Measurements from ENCODE around the gene BLID. TPM values are rescaled to one million over a fixed set of nuclear protein-coding genes. Genes with fewer than 3 reads are reported as not detected.

Gene BLID
- total and polyA plus RNA-seq, 2 donors from 2014 or later: not detected

GRCh38 chr11:122075016-122075415 is 41.0 kb downstream of the BLID start:
- Histone ChIP-seq H3K27ac (ENCODE audit: low read depth in 2 of 2, low read length in 2 of 2) (no peak overlapping the region), H3K9ac (ENCODE audit: low read length in 3 of 3) (no peak overlapping the region), H3K4me3 (ENCODE audit: low read length in 3 of 3) (no peak overlapping the region), H3K9me3 (ENCODE audit: control insufficient read depth in 2 of 3, insufficient read depth in 1 of 3, low read length in 3 of 3) (no peaks in the 10 kb centered on the region), H3K27me3 (ENCODE audit: control insufficient read depth, insufficient read depth, low read length) (no peaks in the 10 kb centered on the region), H3K4me1 (ENCODE audit: control insufficient read depth in 2 of 3, insufficient read depth in 2 of 3, low read depth in 1 of 3, low read length in 3 of 3) (no peaks in the 10 kb centered on the region), H3K36me3 (ENCODE audit: control insufficient read depth in 2 of 3, insufficient read depth in 3 of 3, low read length in 3 of 3) (no peaks in the 10 kb centered on the region)
- no peak for FAIRE-seq
- TF ChIP-seq CTCF (IDR thresholded peaks at IDR 0.05; ENCODE audit: borderline replicate concordance, extremely low read depth, insufficient read depth): no peak
- intact Hi-C loops (cut with DNase I): no loop called here
- DNase-seq: no peak

GRCh38 chr11:122074022-122074421 is 42.0 kb downstream of the BLID start:
- FAIRE-seq (no peak), DNase-seq (no peak)
- Histone ChIP-seq H3K4me1 (ENCODE audit: control insufficient read depth in 2 of 3, insufficient read depth in 2 of 3, low read depth in 1 of 3, low read length in 3 of 3) (no peaks in the 10 kb centered on the region), H3K4me3 (ENCODE audit: low read length in 3 of 3) (no peak overlapping the region), H3K9me3 (ENCODE audit: control insufficient read depth in 2 of 3, insufficient read depth in 1 of 3, low read length in 3 of 3) (no peaks in the 10 kb centered on the region), H3K36me3 (ENCODE audit: control insufficient read depth in 2 of 3, insufficient read depth in 3 of 3, low read length in 3 of 3) (no peaks in the 10 kb centered on the region), H3K27me3 (ENCODE audit: control insufficient read depth, insufficient read depth, low read length) (no peaks in the 10 kb centered on the region), H3K27ac (ENCODE audit: low read depth in 2 of 2, low read length in 2 of 2) (no peak overlapping the region), H3K9ac (ENCODE audit: low read length in 3 of 3) (no peak overlapping the region)
- TF ChIP-seq CTCF (IDR thresholded peaks at IDR 0.05; ENCODE audit: borderline replicate concordance, extremely low read depth, insufficient read depth): no peak
- intact Hi-C loops (cut with DNase I): no loop called here

GRCh38 chr11:122071709-122072202 is 44.3 kb downstream of the BLID start:
- Histone ChIP-seq H3K9ac (ENCODE audit: low read length in 3 of 3) (no peak overlapping the region), H3K27ac (ENCODE audit: low read depth in 2 of 2, low read length in 2 of 2) (no peak overlapping the region), H3K9me3 (ENCODE audit: control insufficient read depth in 2 of 3, insufficient read depth in 1 of 3, low read length in 3 of 3) (no peaks in the 10 kb centered on the region), H3K4me3 (ENCODE audit: low read length in 3 of 3) (no peak overlapping the region), H3K36me3 (ENCODE audit: control insufficient read depth in 2 of 3, insufficient read depth in 3 of 3, low read length in 3 of 3) (no peaks in the 10 kb centered on the region), H3K4me1 (ENCODE audit: control insufficient read depth in 2 of 3, insufficient read depth in 2 of 3, low read depth in 1 of 3, low read length in 3 of 3) (peaks cover 0 to 3% (median 0%) of the 10 kb centered on the region in 3 donors), H3K27me3 (ENCODE audit: control insufficient read depth, insufficient read depth, low read length) (no peaks in the 10 kb centered on the region)
- FAIRE-seq (no peak), DNase-seq (peak; percentile 19 to 51 (median 37))
- intact Hi-C loops (cut with DNase I): no loop called here
- TF ChIP-seq CTCF (IDR thresholded peaks at IDR 0.05; ENCODE audit: borderline replicate concordance, extremely low read depth, insufficient read depth): no peak

Measured in kidney (tissue), 14 donors.